ENCODE data around the gene MEI1.

The MEI1 gene

DNA sequence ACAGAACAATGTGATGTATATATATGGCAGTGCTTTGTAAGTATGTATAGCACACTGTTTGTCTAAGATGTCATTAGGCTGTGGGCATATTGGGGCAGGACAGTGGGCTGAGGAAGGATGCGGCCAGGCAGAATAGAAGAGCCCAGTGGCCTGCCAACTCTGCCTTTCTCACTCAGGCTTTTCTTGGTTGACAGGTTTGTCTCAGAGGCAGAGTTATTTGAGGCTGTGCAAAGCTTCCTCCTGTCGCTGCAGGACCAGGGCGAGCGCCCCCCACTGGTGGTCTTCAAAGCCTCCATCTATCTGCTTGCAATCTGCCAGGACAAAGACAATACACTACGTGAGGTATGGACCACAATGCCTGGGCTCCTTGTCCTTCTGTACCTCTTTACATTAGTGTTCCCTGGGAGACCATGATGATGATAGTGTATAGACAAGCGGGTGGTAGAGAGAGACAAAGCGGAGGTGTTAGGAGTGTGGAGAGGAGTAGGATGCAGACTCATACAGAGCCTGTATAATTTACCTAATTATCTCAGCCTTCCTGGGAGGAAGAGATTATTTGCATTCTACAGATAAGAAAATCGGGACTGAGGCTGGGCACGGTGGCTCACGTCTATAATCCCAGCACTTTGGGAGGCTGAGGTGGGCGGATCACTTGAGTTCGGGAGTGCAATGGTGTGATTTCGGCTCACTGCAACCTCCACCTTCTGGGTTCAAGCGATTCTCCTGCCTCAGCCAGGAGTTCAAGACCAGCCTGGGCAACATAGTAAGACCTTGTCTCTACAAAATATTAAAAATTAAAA is 63.9 kb downstream of the MEI1 start:
- no peak overlapping the region for H3K9ac ChIP-seq (ENCODE audit: insufficient read length, low read depth)
- no peak for TF ChIP-seq SUZ12 (IDR thresholded peaks at IDR 0.05; ENCODE audit: extremely low read depth, insufficient read depth, insufficient read length)
- TF ChIP-seq ZNF274 (IDR thresholded peaks at IDR 0.05; ENCODE audit: low read depth, low read length) = no peak
- TF ChIP-seq YY1 (IDR thresholded peaks at IDR 0.05; ENCODE audit: insufficient read depth, insufficient read length) = no peak
- DNase-seq (ENCODE audit: low read depth, low spot score) = peak; percentile 66

DNA sequence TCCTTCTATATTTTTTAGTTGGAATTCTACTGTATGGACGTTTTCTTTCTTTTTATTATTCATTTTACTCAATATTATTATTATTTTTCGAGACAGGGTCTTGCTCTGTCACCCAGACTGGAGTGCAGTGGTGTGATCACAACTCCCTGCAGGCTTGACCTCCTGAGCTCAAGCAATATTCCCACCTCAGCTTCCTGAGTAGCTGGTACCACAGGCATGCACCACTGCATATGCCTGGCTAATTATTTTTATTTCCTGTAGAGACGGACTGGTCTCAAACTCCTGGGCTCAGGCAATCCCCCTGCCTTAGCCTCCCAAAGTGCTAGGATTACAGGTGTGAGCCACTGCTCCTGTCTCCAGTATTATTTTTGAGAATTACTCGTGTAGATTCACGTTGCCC is 67.2 kb downstream of the MEI1 start:
- DNase-seq (ENCODE audit: low read depth, low spot score) = no peak
- no peak for TF ChIP-seq ZNF274 (IDR thresholded peaks at IDR 0.05; ENCODE audit: low read depth, low read length)
- TF ChIP-seq YY1 (IDR thresholded peaks at IDR 0.05; ENCODE audit: insufficient read depth, insufficient read length) = no peak
- TF ChIP-seq SUZ12 (IDR thresholded peaks at IDR 0.05; ENCODE audit: extremely low read depth, insufficient read depth, insufficient read length) = no peak
- H3K9me3 ChIP-seq (ENCODE audit: insufficient read depth, low read length) = no peaks in the 10 kb centered on the region
- H3K4me1 ChIP-seq (ENCODE audit: insufficient read depth, insufficient read length) = no peaks in the 10 kb centered on the region
- no peak overlapping the region for H3K9ac ChIP-seq (ENCODE audit: insufficient read length, low read depth)
- no peak overlapping the region for H3K4me3 ChIP-seq (ENCODE audit: insufficient read length, low read depth)
- H3K36me3 ChIP-seq (ENCODE audit: insufficient read depth, insufficient read length, low read length) = no peaks in the 10 kb centered on the region
- H3K27me3 ChIP-seq (ENCODE audit: insufficient read depth, insufficient read length) = no peaks in the 10 kb centered on the region

More for the DNA sequence above, 63.9 kb downstream of the MEI1 start:
- H3K27me3 ChIP-seq (ENCODE audit: insufficient read depth, insufficient read length) = no peaks in the 10 kb centered on the region
- H3K4me3 ChIP-seq (ENCODE audit: insufficient read length, low read depth) = no peak overlapping the region
- no peaks in the 10 kb centered on the region for H3K4me1 ChIP-seq (ENCODE audit: insufficient read depth, insufficient read length)
- H3K36me3 ChIP-seq (ENCODE audit: insufficient read depth, insufficient read length, low read length) = no peaks in the 10 kb centered on the region
- no peaks in the 10 kb centered on the region for H3K9me3 ChIP-seq (ENCODE audit: insufficient read depth, low read length)

DNA sequence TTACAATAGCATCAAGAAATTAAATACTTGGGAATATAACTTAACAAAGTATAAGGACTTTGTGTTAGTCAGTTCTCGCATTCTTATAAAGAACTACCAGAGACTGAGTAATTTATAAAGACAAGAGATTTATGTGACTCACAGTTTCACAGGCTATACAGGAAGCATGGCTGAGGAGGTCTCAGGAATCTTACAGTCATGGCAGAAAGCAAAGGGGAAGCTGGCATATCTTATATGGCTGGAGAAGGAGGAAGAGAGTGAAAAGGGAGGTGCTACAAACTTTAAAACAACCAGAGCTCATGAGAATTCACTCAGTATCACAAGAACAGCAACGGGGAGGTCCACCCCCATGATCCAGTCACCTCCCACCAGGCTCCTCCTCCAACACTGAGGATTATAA is 69.1 kb downstream of the MEI1 start:
- no peak for DNase-seq (ENCODE audit: low read depth, low spot score)
- Histone ChIP-seq H3K9ac (ENCODE audit: insufficient read length, low read depth) (no peak overlapping the region), H3K9me3 (ENCODE audit: insufficient read depth, low read length) (no peaks in the 10 kb centered on the region), H3K4me3 (ENCODE audit: insufficient read length, low read depth) (no peak overlapping the region), H3K27me3 (ENCODE audit: insufficient read depth, insufficient read length) (no peaks in the 10 kb centered on the region), H3K4me1 (ENCODE audit: insufficient read depth, insufficient read length) (no peaks in the 10 kb centered on the region), H3K36me3 (ENCODE audit: insufficient read depth, insufficient read length, low read length) (no peaks in the 10 kb centered on the region)
- no peak for TF ChIP-seq ZNF274 (IDR thresholded peaks at IDR 0.05; ENCODE audit: low read depth, low read length)
- no peak for TF ChIP-seq SUZ12 (IDR thresholded peaks at IDR 0.05; ENCODE audit: extremely low read depth, insufficient read depth, insufficient read length)

DNA sequence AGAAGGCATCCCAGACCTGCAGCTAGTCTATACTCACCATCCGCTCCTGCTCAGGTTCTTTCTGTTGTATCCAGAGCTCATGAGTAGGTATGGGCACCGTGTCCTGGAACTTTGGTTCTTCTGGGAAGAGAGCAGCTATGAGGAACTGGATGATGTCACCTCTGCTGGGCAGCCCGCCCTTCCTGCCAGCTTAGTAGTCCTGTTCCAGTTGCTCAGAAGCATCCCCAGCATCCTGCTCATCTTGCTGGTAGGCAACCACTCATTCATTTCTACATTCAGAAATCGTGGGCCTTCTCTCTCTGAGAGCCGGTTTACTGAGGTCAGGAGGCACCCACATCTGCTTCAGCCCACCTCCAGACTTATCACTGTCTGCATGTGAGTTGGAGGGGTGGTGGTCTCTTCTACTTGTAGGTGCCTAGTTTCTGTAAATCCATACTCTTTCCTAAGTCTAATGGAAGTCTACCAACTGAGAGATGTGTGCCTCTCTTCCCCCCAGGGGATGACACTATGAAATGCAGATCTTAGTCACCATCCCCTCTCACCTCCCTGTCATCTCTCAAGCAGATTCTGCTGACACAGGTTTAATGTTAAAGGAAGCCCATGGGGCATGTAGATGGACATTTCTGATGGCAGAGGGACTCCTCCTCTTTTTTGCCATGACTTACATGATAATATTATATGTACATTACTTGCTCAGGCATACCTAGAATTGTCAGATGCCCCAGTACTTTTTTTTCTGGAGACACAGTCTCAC is 71.6 kb downstream of the MEI1 start:
- Histone ChIP-seq H3K9ac (ENCODE audit: insufficient read length, low read depth) (no peak overlapping the region), H3K4me1 (ENCODE audit: insufficient read depth, insufficient read length) (no peaks in the 10 kb centered on the region), H3K9me3 (ENCODE audit: insufficient read depth, low read length) (no peaks in the 10 kb centered on the region), H3K4me3 (ENCODE audit: insufficient read length, low read depth) (no peak overlapping the region), H3K36me3 (ENCODE audit: insufficient read depth, insufficient read length, low read length) (no peaks in the 10 kb centered on the region), H3K27me3 (ENCODE audit: insufficient read depth, insufficient read length) (no peaks in the 10 kb centered on the region)
- no peak for DNase-seq (ENCODE audit: low read depth, low spot score)
- TF ChIP-seq SUZ12 (IDR thresholded peaks at IDR 0.05; ENCODE audit: extremely low read depth, insufficient read depth, insufficient read length) (no peak), YY1 (IDR thresholded peaks at IDR 0.05; ENCODE audit: insufficient read depth, insufficient read length) (no peak), ZNF274 (IDR thresholded peaks at IDR 0.05; ENCODE audit: low read depth, low read length) (no peak)

DNA sequence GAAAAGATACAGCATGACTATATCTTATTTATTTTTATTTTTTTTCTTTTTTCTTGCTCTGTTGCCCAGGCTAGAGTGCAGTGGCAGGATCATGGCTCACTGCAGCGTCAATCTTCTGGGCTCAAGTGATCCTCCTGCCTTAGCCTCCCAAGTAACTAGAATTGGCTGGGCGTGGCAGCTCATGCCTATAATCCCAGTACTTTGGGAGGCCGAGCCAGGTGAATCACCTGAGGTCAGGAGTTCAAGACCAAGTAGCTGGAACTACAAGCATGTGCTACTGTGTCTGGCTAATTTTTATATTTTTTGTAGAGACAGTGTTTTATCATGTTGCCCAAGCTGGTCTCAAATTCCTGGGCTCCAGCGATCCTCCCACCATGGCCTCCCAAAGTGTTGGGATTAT is 72.9 kb downstream of the MEI1 start:
- H3K9ac ChIP-seq (ENCODE audit: insufficient read length, low read depth) = no peak overlapping the region
- TF ChIP-seq YY1 (IDR thresholded peaks at IDR 0.05; ENCODE audit: insufficient read depth, insufficient read length) (no peak), ZNF274 (IDR thresholded peaks at IDR 0.05; ENCODE audit: low read depth, low read length) (no peak), SUZ12 (IDR thresholded peaks at IDR 0.05; ENCODE audit: extremely low read depth, insufficient read depth, insufficient read length) (no peak)
- DNase-seq (ENCODE audit: low read depth, low spot score) = no peak
- H3K27me3 ChIP-seq (ENCODE audit: insufficient read depth, insufficient read length) = no peaks in the 10 kb centered on the region
- no peaks in the 10 kb centered on the region for H3K9me3 ChIP-seq (ENCODE audit: insufficient read depth, low read length)
- H3K36me3 ChIP-seq (ENCODE audit: insufficient read depth, insufficient read length, low read length) = no peaks in the 10 kb centered on the region
- no peaks in the 10 kb centered on the region for H3K4me1 ChIP-seq (ENCODE audit: insufficient read depth, insufficient read length)
- no peak overlapping the region for H3K4me3 ChIP-seq (ENCODE audit: insufficient read length, low read depth)

DNA sequence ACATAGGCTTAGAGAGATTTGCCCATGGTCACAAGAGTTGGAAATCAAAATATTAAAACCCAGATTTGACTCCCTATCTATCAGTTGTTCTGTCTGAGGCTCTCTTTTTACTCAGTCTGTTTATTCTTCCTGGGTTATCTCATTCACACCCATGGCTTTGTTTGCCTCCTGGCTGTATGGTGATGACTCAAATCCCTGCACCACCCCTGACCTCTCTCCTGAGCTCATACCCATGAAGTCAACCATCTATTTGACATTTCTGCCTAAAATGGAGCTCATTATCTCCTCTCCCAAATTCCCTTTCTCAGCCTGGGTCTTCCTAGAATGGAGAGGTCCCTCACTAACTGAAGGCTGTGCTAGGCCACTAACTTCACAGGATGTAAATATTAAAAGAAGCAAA is 73.3 kb downstream of the MEI1 start:
- no peak for DNase-seq (ENCODE audit: low read depth, low spot score)
- Histone ChIP-seq H3K27me3 (ENCODE audit: insufficient read depth, insufficient read length) (no peaks in the 10 kb centered on the region), H3K9ac (ENCODE audit: insufficient read length, low read depth) (no peak overlapping the region), H3K9me3 (ENCODE audit: insufficient read depth, low read length) (no peaks in the 10 kb centered on the region), H3K36me3 (ENCODE audit: insufficient read depth, insufficient read length, low read length) (no peaks in the 10 kb centered on the region), H3K4me1 (ENCODE audit: insufficient read depth, insufficient read length) (no peaks in the 10 kb centered on the region), H3K4me3 (ENCODE audit: insufficient read length, low read depth) (no peak overlapping the region)
- TF ChIP-seq ZNF274 (IDR thresholded peaks at IDR 0.05; ENCODE audit: low read depth, low read length) = no peak
- no peak for TF ChIP-seq SUZ12 (IDR thresholded peaks at IDR 0.05; ENCODE audit: extremely low read depth, insufficient read depth, insufficient read length)
- TF ChIP-seq YY1 (IDR thresholded peaks at IDR 0.05; ENCODE audit: insufficient read depth, insufficient read length) = no peak

DNA sequence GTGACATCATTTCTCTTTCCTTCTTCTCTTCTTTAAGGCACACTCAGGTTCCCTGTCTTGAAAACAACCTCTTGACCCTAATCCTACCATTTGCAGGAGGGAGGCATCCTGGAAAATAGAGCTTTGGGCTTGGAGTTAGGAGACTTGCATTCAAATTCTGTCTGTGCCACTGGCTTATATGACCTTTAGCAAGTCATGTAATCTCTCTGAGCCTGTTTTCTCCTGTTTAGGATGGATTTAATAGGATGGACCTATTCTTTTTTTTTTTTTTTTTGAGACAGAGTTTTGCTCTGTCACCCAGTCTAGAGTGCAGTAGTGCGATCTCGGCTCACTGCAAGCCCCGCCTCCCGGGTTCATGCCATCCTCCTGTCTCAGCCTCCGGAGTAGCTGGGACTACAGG is 76.0 kb downstream of the MEI1 start:
- Histone ChIP-seq H3K4me3 (ENCODE audit: insufficient read length, low read depth) (no peak overlapping the region), H3K27me3 (ENCODE audit: insufficient read depth, insufficient read length) (no peaks in the 10 kb centered on the region), H3K9me3 (ENCODE audit: insufficient read depth, low read length) (no peaks in the 10 kb centered on the region), H3K36me3 (ENCODE audit: insufficient read depth, insufficient read length, low read length) (no peaks in the 10 kb centered on the region), H3K4me1 (ENCODE audit: insufficient read depth, insufficient read length) (no peaks in the 10 kb centered on the region), H3K9ac (ENCODE audit: insufficient read length, low read depth) (no peak overlapping the region)
- DNase-seq (ENCODE audit: low read depth, low spot score) = no peak
- TF ChIP-seq SUZ12 (IDR thresholded peaks at IDR 0.05; ENCODE audit: extremely low read depth, insufficient read depth, insufficient read length) = no peak
- TF ChIP-seq YY1 (IDR thresholded peaks at IDR 0.05; ENCODE audit: insufficient read depth, insufficient read length) = no peak
- TF ChIP-seq ZNF274 (IDR thresholded peaks at IDR 0.05; ENCODE audit: low read depth, low read length) = no peak
